H1 (cell line): ENCODE measurements around the gene SUV39H2.

ENCODE experiments used
- ATF3 ChIP-seq: IDR thresholded peaks from 2 replicates; pipeline ENCODE4 v1.6.1; 2011; ENCODE audit warnings: low read depth, mild to moderate bottlenecking, low read length; ENCODE audit not compliant: insufficient read depth
- BRCA1 ChIP-seq: IDR thresholded peaks from 2 replicates; pipeline ENCODE4 v1.6.1; 2012; ENCODE audit warnings: low read depth, low read length, improper control_type of control experiment
- CHD1 ChIP-seq: IDR thresholded peaks from 2 replicates; pipeline ENCODE4 v1.6.1; 2012; ENCODE audit warnings: low read depth, low read length, improper control_type of control experiment
- CTCF ChIP-seq, 3 experiments: IDR thresholded peaks; 1 replicate in 2 of 3; 2 replicates in 1 of 3; pipeline versions ENCODE4 v1.5.1 to v1.6.1; 2011; ENCODE audit warnings: low read length in 3 of 3, mild to moderate bottlenecking in 3 of 3, inconsistent platforms in 2 of 3, low read depth in 1 of 3, moderate library complexity in 1 of 3; ENCODE audit not compliant: insufficient read depth in 1 of 3; ENCODE audit errors: control extremely low read depth in 1 of 3
- EZH2 ChIP-seq: fragments of 200-600 bp; sonication (generic); IDR thresholded peaks from 2 replicates; pipeline ENCODE4 v1.7.1; 2012; ENCODE audit warnings: low read depth, mild to moderate bottlenecking, moderate library complexity, low read length, inconsistent platforms; ENCODE audit not compliant: severe bottlenecking
- MAX ChIP-seq: IDR thresholded peaks from 2 replicates; pipeline ENCODE4 v1.6.1; 2012; ENCODE audit warnings: inconsistent platforms
- POLR2A ChIP-seq, 2 experiments: IDR thresholded peaks; 1 replicate in 1 of 2; 2 replicates in 1 of 2; pipeline ENCODE4 v1.6.1; 2011; ENCODE audit warnings: low read depth in 2 of 2, low read length in 2 of 2, mild to moderate bottlenecking in 2 of 2; ENCODE audit errors: control extremely low read depth in 1 of 2
- SRF ChIP-seq: IDR thresholded peaks from 2 replicates; pipeline ENCODE4 v1.6.1; 2011; ENCODE audit warnings: mild to moderate bottlenecking, low read depth, low read length, moderate library complexity

- TF ChIP-seq CTCF (IDR thresholded peaks at IDR 0.05; ENCODE audit: control extremely low read depth in 1 of 3, insufficient read depth in 1 of 3, low read depth in 1 of 3, low read length in 3 of 3) (no peak), ATF3 (no peak), BRCA1 (no peak), POLR2A (IDR thresholded peaks at IDR 0.05; ENCODE audit: control extremely low read depth in 1 of 2, low read depth in 2 of 2, low read length in 2 of 2) (peak; percentile 84 to 93), CHD1 (no peak; the same call in 1 of the 2 replicates), MAX (peak; percentile 42), EZH2 (no peak), SRF (no peak)
Observed at GRCh38 chr10:14837757-14838581, 40.7 kb upstream of the SUV39H2 start, which contains the start of the genes CDNF, HSPA14 and MSANTD7.
